SK-N-SH (cell line): ENCODE results near the gene PGLYRP4.

Experiments
- EP300 ChIP-seq, 2 experiments: IDR thresholded peaks; 2 replicates each; pipeline versions ENCODE4 v1.4.0 to v1.6.1; 2012; ENCODE audit warnings: borderline replicate concordance in 1 of 2, low read depth in 1 of 2, low read length in 1 of 2
- FOXM1 ChIP-seq: IDR thresholded peaks from 2 replicates; pipeline ENCODE4 v1.4.0; 2012; ENCODE audit warnings: low read depth, mild to moderate bottlenecking
- GATA2 ChIP-seq: sonication (generic); formaldehyde crosslinking; IDR thresholded peaks from 2 replicates; pipeline ENCODE4 v1.5.0; 2020; ENCODE audit warnings: mild to moderate bottlenecking, missing genetic modification reagents
- MXI1 ChIP-seq: IDR thresholded peaks from 2 replicates; pipeline ENCODE4 v1.6.1; 2012; ENCODE audit warnings: mild to moderate bottlenecking, low read depth, low read length, improper control_type of control experiment
- RCOR1 ChIP-seq: fragments of 150-350 bp; IDR thresholded peaks from 2 replicates; pipeline ENCODE4 v1.6.1; 2017; ENCODE audit warnings: antibody characterized with exemption, low read length
- RFX5 ChIP-seq: IDR thresholded peaks from 2 replicates; pipeline ENCODE4 v1.6.1; 2012; ENCODE audit warnings: mild to moderate bottlenecking, improper control_type of control experiment, low read length
- TAF1 ChIP-seq: IDR thresholded peaks from 2 replicates; pipeline ENCODE4 v1.6.1; 2012; ENCODE audit warnings: low read depth, mild to moderate bottlenecking, low read length, moderate library complexity, borderline replicate concordance
- TEAD4 ChIP-seq: IDR thresholded peaks from 2 replicates; pipeline ENCODE4 v1.4.0; 2012; ENCODE audit warnings: mild to moderate bottlenecking, borderline replicate concordance; ENCODE audit not compliant: insufficient read depth
- TF ChIP-seq, protein P1 (sequence below): IDR thresholded peaks from 2 replicates; pipeline ENCODE4; 2012
- TF ChIP-seq, protein P2 (sequence below): fragments of 200-600 bp; sonication (generic); IDR thresholded peaks from 2 replicates; pipeline ENCODE4 v1.6.1; 2017; ENCODE audit warnings: antibody characterized with exemption, mild to moderate bottlenecking, moderate library complexity

DNA sequence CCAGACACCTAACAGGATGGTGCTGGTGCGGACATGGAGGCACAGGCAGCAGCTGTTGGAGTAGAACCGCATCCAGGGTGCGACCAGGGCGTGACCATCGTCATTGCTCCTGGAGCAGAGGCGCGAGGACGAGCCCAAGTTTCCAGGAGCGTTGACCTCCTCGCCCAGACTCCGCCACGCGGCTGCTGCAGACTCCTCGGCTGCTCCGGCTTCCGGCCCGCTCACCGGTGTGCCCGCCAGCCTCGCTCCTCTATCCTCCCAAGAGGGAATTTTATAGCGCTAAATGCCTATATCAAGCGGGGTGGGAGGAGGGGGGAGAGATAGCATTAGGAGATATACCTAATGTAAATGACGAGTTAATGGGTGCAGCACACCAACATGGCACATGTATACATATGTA is 32.1 kb upstream of the PGLYRP4 start:
- TF ChIP-seq EP300 (IDR thresholded peaks at IDR 0.05; ENCODE audit: borderline replicate concordance in 1 of 2, low read depth in 1 of 2, low read length in 1 of 2) (no peak), TEAD4 (no peak), TAF1 (no peak), RFX5 (no peak), RCOR1 (no peak), MXI1 (no peak), GATA2 (no peak), FOXM1 (no peak)
- TF ChIP-seq, protein P1, sequence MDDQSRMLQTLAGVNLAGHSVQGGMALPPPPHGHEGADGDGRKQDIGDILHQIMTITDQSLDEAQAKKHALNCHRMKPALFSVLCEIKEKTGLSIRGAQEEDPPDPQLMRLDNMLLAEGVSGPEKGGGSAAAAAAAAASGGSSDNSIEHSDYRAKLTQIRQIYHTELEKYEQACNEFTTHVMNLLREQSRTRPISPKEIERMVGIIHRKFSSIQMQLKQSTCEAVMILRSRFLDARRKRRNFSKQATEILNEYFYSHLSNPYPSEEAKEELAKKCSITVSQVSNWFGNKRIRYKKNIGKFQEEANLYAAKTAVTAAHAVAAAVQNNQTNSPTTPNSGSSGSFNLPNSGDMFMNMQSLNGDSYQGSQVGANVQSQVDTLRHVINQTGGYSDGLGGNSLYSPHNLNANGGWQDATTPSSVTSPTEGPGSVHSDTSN, result no peak
- TF ChIP-seq, protein P2, sequence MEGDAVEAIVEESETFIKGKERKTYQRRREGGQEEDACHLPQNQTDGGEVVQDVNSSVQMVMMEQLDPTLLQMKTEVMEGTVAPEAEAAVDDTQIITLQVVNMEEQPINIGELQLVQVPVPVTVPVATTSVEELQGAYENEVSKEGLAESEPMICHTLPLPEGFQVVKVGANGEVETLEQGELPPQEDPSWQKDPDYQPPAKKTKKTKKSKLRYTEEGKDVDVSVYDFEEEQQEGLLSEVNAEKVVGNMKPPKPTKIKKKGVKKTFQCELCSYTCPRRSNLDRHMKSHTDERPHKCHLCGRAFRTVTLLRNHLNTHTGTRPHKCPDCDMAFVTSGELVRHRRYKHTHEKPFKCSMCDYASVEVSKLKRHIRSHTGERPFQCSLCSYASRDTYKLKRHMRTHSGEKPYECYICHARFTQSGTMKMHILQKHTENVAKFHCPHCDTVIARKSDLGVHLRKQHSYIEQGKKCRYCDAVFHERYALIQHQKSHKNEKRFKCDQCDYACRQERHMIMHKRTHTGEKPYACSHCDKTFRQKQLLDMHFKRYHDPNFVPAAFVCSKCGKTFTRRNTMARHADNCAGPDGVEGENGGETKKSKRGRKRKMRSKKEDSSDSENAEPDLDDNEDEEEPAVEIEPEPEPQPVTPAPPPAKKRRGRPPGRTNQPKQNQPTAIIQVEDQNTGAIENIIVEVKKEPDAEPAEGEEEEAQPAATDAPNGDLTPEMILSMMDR, result no peak
